AG04449 (cell line): Measurements from ENCODE around the gene TMEM181.
"Not testable (repeated sequence)": the region's sequence is repeated elsewhere in the genome, so short reads cannot be mapped to it uniquely, and the experiment has no call there.

Experiments
- CTCF ChIA-PET: fragments of 350-600 bp; formaldehyde crosslinking; extraction: SDS; loops from one replicate; lab custom pipeline; 2021; ENCODE audit warnings: antibody characterized with exemption; lab: Yijun Ruan, JAX
- POLR2A ChIA-PET: fragments of 400-600, 350-600 bp; formaldehyde crosslinking; extraction: SDS; loops from one replicate; lab custom pipeline; 2020; ENCODE audit warnings: antibody characterized with exemption, inconsistent platforms; lab: Yijun Ruan, JAX
- DNase-seq: peaks from one replicate; pipeline ENCODE4 v3.0.0-alpha.2; 2010; ENCODE audit warnings: low read depth, low spot score
- H3K4me3 ChIP-seq: 2 replicates; pipeline ENCODE4 v1.5.1; 2011; ENCODE audit warnings: low read depth, mild to moderate bottlenecking, control low read depth, low read length
- CTCF ChIP-seq: IDR thresholded peaks from one replicate; pipeline ENCODE4 v1.5.1; 2011; ENCODE audit warnings: mild to moderate bottlenecking, moderate library complexity, low read length, control low read depth, inconsistent platforms; ENCODE audit not compliant: insufficient read depth; ENCODE audit errors: missing control alignments

TMEM181 gene

GRCh38 chr6:158653577-158654354, 93.9 kb downstream of the TMEM181 start:
- TF ChIP-seq CTCF: no peak
- no peak for DNase-seq
- ChIA-PET CTCF (interaction anchor here (2.5 kb wide), 1 partner anchor 37 kb away, joined by 20 read pairs; no protein-coding TSS in a partner anchor), POLR2A (no interaction called here)
- H3K4me3 ChIP-seq: no peak overlapping the region

GRCh38 chr6:158654498-158654897, 94.6 kb downstream of the TMEM181 start:
- POLR2A ChIA-PET: interaction anchor here (0.9 to 1.0 kb wide), 2 partner anchors 9 to 10 kb away, joined by 3 to 6 read pairs; partner anchors contain the start of gene DYNLT1
- no peak overlapping the region for H3K4me3 ChIP-seq
- CTCF ChIA-PET: interaction anchor here (1.5 to 2.5 kb wide), 2 partner anchors 36 to 37 kb away, joined by 6 to 20 read pairs; no protein-coding TSS in a partner anchor
- no peak for DNase-seq
- TF ChIP-seq CTCF: no peak

DNA sequence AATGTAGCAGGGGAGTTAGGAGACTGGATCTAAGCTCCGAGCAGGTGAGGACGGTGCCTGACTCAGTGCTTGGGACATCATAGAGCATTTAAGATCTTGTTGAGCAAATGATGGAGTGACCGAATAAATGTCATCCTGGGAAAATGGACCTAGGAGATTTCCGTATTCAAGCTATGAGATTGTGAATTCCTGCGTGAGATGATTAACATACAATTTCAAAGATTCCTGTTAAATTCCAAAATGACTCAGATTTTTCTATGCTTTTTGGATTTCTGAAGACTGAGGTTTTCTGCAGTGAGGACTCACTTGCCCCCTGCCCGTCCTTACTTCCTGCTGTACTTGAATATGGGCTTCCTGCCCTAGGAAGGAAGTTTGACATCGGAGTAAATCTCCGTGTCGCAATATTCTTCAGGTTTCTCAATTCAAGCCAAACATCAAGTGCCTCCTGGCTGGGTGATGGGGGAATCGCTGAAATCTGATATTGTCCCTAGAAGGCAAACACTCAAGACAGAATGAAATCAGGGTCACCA, 95.1 kb downstream of the TMEM181 start:
- no peak for TF ChIP-seq CTCF
- ChIA-PET POLR2A (interaction anchor here (0.9 to 1.0 kb wide), 2 partner anchors 9 to 11 kb away, joined by 3 to 6 read pairs; partner anchors contain the start of gene DYNLT1), CTCF (interaction anchor here (1.1 to 1.5 kb wide), 4 partner anchors 12 to 434 kb away, joined by 3 to 6 read pairs (median 3); no protein-coding TSS in a partner anchor)

DNA sequence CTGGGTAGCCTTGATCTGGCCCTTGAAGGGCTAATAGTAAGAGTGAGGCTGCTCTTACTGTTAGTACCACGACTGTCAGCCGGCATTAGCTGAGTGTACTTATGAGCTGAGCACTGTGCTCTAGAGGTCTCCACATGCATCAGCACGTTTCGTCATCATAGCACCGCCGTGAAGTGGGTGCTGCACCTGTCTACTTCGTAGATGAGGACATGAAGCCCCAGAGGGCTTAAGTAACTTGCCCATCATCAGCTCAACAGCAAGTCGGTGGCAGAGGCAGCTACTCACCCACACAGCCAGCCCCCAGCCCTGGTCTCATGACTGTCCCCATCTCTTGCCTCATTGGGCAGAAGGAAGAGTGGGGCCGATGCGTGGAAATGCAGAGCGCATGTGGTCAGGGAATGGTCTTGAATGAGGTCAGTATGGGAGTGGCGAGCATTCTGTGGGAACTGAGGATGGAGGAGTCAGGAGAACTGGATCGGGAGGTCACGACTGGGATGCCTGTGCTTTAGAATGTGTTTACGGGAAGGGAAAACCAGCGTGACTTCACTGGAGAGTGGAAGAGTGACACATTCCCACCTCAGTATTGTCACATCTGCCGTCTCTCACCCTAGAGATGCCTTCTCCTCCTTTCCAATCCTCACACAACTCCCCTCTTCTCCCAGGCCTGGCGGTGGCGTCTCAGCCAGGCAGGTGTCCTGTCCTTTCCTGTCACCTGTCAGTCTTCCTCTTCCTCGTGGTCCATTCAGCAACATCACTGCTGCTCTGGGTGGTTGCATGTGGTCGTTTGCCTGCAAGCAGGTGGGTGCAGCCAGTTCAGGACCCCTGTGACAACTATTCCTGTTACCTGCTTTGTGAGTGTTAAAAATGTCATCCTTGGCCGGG, 95.9 kb downstream of the TMEM181 start:
- ChIA-PET CTCF (interaction anchor here (1.1 to 1.5 kb wide), 4 partner anchors 12 to 435 kb away, joined by 3 to 6 read pairs (median 3); no protein-coding TSS in a partner anchor), POLR2A (interaction anchor here (1.0 kb wide), 1 partner anchor 10 kb away, joined by 3 read pairs; no protein-coding TSS in a partner anchor)
- DNase-seq: no peak
- no peak for TF ChIP-seq CTCF
- H3K4me3 ChIP-seq: no peak overlapping the region

More for the DNA sequence above, 95.1 kb downstream of the TMEM181 start:
- DNase-seq: no peak
- H3K4me3 ChIP-seq: no peak overlapping the region

GRCh38 chr6:158656986-158657385, 97.1 kb downstream of the TMEM181 start:
- POLR2A ChIA-PET: interaction anchor here (0.7 kb wide), 1 partner anchor 72 kb away, joined by 3 read pairs; no protein-coding TSS in a partner anchor
- CTCF ChIA-PET, H3K4me3 ChIP-seq, DNase-seq: not testable (repeated sequence)

- peak; percentile 53 for TF ChIP-seq CTCF
- no peak overlapping the region for H3K4me3 ChIP-seq
- DNase-seq: no peak
- CTCF ChIA-PET: interaction anchor here (0.7 to 4.1 kb wide), 15 partner anchors 10 to 447 kb away, joined by 3 to 32 read pairs (median 5); partner anchors contain the start of genes DYNLT1 and SYTL3
- POLR2A ChIA-PET: no interaction called here
Measured at GRCh38 chr6:158660333-158660754, 100.5 kb downstream of the TMEM181 start.
